OCI-LY3 (cell line): ENCODE results near the gene CEMIP.

Source experiments
- H2AFZ ChIP-seq: fragments of 200-600, 300-600 bp; shearing (Covaris generic); 2 replicates; pipeline ENCODE4 v1.6.0; 2014; ENCODE audit warnings: antibody characterized with exemption, low read depth, low read length
- H3K27ac ChIP-seq: fragments of 200-600, 300-600 bp; sonication (generic); 2 replicates; pipeline ENCODE4 v1.5.1; 2014; ENCODE audit warnings: mild to moderate bottlenecking, low read length, moderate library complexity, mixed read lengths
- H3K27me3 ChIP-seq: fragments of 200-600, 300-600 bp; sonication (generic); 2 replicates; pipeline ENCODE4 v1.6.1; 2014; ENCODE audit warnings: low read depth, low read length, mixed read lengths
- H3K36me3 ChIP-seq: fragments of 200-600, 300-600 bp; sonication (generic); replicated peaks from 2 replicates; pipeline ENCODE3; 2014; ENCODE audit warnings: low read depth, low read length, mixed read lengths
- H3K4me1 ChIP-seq: fragments of 300-600, 200-600 bp; sonication (generic); 2 replicates; pipeline ENCODE4 v1.6.1; 2014; ENCODE audit warnings: low read length, mixed read lengths
- H3K4me2 ChIP-seq: fragments of 200-600, 300-600 bp; sonication (generic); 2 replicates; pipeline ENCODE4 v1.6.1; 2014; ENCODE audit warnings: low read length, mixed read lengths
- H3K4me3 ChIP-seq: fragments of 300-600, 200-600 bp; sonication (generic); 2 replicates; pipeline ENCODE4 v1.5.1; 2014; ENCODE audit warnings: antibody characterized with exemption, mild to moderate bottlenecking, low read length, moderate library complexity
- H3K79me2 ChIP-seq: fragments of 300-600, 200-600 bp; shearing (Covaris generic); 2 replicates; pipeline ENCODE4 v1.6.1; 2014; ENCODE audit warnings: mild to moderate bottlenecking, low read length, mixed read lengths
- H3K9ac ChIP-seq: fragments of 300-600, 200-600 bp; shearing (Covaris generic); 2 replicates; pipeline ENCODE4 v1.6.0; 2014; ENCODE audit warnings: mild to moderate bottlenecking, low read length, moderate library complexity
- H3K9me3 ChIP-seq: fragments of 200-600, 300-600 bp; shearing (Covaris generic); 2 replicates; pipeline ENCODE4 v1.6.1; 2014; ENCODE audit warnings: low read length, mixed read lengths; ENCODE audit not compliant: insufficient read depth
- H4K20me1 ChIP-seq: fragments of 200-600, 300-600 bp; sonication (generic); 2 replicates; pipeline ENCODE4 v1.6.1; 2016; ENCODE audit warnings: low read length, mixed read lengths; ENCODE audit not compliant: insufficient read depth
- EZH2phosphoT487 ChIP-seq: fragments of 200-600 bp; shearing (Covaris generic); IDR thresholded peaks from 2 replicates; pipeline ENCODE4 v1.6.1; 2018; ENCODE audit warnings: antibody characterized with exemption, mixed run types, low read depth
- TF ChIP-seq, protein P1 (sequence below): fragments of 200-600, 300-600 bp; sonication (generic); IDR thresholded peaks from 2 replicates; pipeline ENCODE4 v1.5.1; 2014; ENCODE audit warnings: antibody characterized with exemption, low read length, low read depth

CEMIP gene

DNA sequence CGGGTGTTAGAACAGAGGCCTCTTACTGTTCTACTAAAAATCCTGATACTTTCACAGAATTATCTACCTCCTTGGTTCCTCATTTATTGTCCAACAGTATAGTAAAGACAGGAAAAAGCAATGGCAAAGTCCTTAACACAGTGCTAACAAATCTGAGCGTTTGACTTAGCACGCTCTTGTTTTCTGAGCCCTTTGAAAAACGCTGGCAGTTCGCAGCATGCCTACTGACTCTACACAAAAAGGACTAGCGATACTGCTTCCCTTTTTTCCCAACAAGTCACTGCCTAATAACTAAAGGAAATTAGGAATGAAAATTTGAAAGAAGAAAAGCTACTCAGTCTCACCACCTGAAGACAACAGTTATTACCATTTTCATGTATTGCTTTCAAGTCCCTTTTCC, 34.8 kb upstream of the CEMIP start:
- Histone ChIP-seq H2AFZ (no peak overlapping the region), H3K79me2 (peaks cover 67% of the 10 kb centered on the region), H3K36me3 (no peaks in the 10 kb centered on the region), H4K20me1 (peaks cover 28% of the 10 kb centered on the region), H3K27ac (no peak overlapping the region), H3K4me1 (no peaks in the 10 kb centered on the region), H3K9me3 (no peaks in the 10 kb centered on the region), H3K4me3 (no peak overlapping the region), H3K9ac (no peak overlapping the region), H3K27me3 (no peaks in the 10 kb centered on the region), H3K4me2 (no peak overlapping the region)
- TF ChIP-seq EZH2phosphoT487 = no peak
- TF ChIP-seq, protein P1, sequence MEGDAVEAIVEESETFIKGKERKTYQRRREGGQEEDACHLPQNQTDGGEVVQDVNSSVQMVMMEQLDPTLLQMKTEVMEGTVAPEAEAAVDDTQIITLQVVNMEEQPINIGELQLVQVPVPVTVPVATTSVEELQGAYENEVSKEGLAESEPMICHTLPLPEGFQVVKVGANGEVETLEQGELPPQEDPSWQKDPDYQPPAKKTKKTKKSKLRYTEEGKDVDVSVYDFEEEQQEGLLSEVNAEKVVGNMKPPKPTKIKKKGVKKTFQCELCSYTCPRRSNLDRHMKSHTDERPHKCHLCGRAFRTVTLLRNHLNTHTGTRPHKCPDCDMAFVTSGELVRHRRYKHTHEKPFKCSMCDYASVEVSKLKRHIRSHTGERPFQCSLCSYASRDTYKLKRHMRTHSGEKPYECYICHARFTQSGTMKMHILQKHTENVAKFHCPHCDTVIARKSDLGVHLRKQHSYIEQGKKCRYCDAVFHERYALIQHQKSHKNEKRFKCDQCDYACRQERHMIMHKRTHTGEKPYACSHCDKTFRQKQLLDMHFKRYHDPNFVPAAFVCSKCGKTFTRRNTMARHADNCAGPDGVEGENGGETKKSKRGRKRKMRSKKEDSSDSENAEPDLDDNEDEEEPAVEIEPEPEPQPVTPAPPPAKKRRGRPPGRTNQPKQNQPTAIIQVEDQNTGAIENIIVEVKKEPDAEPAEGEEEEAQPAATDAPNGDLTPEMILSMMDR = no peak

DNA sequence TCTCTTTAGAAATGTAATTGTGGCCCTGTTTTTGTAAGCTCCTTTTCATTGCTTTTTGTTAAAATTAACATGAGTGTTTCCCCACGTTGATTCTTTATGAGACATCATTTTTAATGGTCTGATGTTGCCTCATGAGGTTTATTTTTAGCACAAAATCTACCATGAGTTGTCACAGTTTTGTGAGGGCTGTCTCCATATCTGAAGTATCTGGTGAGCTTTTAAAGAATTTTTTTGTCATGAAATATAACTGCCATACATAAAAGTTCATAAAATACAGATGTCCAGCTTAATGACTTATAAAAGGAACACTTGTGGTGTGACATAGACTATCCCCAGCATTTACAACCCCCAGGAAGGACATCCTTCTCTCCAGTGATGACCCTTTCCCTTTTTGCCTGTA, 34.3 kb upstream of the CEMIP start:
- TF ChIP-seq, protein P1 = no peak
- no peak for TF ChIP-seq EZH2phosphoT487
- Histone ChIP-seq H3K9me3 (no peaks in the 10 kb centered on the region), H3K27ac (no peak overlapping the region)

DNA sequence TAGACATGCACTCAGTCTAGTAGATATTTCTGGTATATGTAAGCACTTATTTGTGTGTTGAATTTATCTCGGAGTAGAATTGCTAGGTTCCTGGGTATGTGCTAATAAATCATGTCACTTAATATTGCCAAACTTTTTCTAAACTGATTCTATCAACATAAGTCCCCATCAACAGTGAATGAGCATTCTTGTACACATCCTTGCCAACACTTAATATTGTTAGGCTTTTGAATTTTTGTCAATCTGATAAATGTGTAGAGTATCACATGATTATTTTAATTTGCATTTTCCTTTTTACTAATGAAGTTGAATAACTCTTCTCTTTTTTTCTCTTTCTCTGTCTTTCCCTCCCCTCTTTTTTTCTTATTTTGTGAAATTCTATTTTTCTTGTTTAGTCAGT, 33.3 kb upstream of the CEMIP start:
- no peak for TF ChIP-seq EZH2phosphoT487
- TF ChIP-seq, protein P1 = no peak
- Histone ChIP-seq H4K20me1 (peaks cover 18% of the 10 kb centered on the region), H3K79me2 (peaks cover 58% of the 10 kb centered on the region), H3K4me3 (no peak overlapping the region), H3K27me3 (no peaks in the 10 kb centered on the region), H3K4me2 (no peak overlapping the region), H3K27ac (no peak overlapping the region), H3K4me1 (no peaks in the 10 kb centered on the region), H3K9ac (no peak overlapping the region), H3K9me3 (no peaks in the 10 kb centered on the region), H3K36me3 (peaks cover 12% of the 10 kb centered on the region), H2AFZ (no peak overlapping the region)

More for the DNA sequence above, 34.3 kb upstream of the CEMIP start:
- Histone ChIP-seq H3K36me3 (peaks cover 3% of the 10 kb centered on the region), H3K27me3 (no peaks in the 10 kb centered on the region), H3K4me2 (no peak overlapping the region), H4K20me1 (peaks cover 24% of the 10 kb centered on the region), H3K79me2 (peaks cover 67% of the 10 kb centered on the region), H3K4me3 (no peak overlapping the region), H3K4me1 (no peaks in the 10 kb centered on the region), H2AFZ (no peak overlapping the region), H3K9ac (no peak overlapping the region)

DNA sequence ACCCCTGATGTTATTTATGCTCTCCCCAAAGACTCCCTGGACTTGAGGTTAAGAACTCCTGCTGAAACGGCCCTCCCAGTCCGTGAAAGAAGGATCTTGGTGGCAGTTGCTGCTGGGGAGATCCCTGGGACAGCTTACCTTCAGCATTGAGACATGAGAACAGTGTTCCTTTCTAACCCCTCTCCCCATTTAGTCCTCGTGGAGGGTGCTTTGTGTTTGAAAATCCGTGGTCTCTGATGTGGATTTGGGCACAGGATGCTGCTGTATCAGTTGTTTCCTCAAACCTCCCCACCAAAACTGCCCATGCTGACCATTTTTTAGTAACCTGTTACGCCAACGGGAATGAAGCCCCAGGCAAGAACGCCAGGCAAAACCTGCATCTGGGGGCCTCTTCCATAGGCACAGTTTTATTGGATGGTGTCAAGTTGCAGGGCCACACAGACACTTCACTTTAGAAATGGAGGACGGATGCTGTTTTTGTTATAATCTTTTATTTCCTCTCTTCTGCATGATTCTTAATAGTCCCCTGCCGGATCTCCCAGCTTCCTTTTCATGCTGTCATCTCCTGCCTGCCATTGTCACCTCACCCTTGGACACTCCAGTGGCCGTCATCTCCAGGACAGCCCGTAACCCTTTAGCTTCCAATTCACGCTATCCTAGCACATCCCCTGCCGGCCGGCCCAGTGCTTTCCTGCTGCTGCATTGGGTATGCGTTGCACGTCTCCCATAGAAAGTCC, 31.7 kb upstream of the CEMIP start:
- Histone ChIP-seq H3K4me1 (no peaks in the 10 kb centered on the region), H3K4me3 (no peak overlapping the region), H3K27ac (no peak overlapping the region), H3K9me3 (no peaks in the 10 kb centered on the region), H2AFZ (no peak overlapping the region), H3K27me3 (no peaks in the 10 kb centered on the region), H3K4me2 (no peak overlapping the region), H3K36me3 (peaks cover 12% of the 10 kb centered on the region), H4K20me1 (peaks cover 11% of the 10 kb centered on the region), H3K79me2 (peaks cover 42% of the 10 kb centered on the region), H3K9ac (no peak overlapping the region)
- TF ChIP-seq, protein P1 = no peak
- TF ChIP-seq EZH2phosphoT487 = no peak
